ENCODE measurements around the gene IRF4.

DNA sequence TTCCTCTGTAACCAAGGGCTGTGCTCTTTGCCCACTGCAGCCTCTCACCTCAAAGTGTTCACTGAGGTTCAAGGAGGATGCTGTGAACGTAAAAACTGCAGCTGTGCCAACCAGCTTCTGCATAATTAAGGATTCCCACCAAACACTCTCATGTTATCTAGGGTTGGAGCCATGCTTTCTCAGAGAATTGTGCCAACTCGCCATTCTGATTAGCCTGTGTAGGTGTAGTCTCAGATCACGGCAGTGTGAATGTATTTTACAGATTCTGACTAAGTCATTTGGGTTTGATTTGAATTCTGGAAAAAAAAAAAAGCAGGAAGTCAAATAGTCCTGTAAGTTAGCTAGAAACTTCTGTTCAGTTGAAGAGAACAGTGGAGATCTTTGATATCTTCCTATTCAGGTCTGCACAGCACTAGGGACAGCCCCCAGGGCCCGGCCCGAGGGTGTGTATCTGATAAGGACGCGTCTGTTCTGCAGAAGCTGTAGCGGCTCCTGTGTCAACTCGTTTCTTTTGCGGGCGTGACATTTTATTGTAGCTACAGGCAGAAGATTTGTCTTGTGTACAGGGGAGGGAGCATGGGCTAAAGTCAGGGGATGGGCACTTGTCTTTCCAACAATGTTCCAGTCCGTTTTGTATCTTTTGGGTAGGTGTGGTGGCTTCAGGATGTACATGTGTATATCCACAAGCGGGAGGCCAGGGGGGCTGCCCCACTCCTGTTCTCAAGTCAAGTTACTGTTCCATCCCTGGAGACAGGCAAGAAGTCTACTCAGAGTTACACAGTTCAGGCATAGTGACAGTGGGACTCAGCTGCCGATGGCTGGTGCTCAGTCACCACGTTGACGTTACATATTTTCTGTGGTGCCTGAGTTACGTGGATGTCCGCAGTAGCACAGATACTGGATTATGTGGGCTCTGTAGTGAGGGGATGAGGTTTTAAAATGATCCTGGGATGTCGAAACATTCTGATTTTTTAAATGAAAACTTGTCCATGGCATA, 12.4 kb downstream of the IRF4 start:
- TF ChIP-seq POLR2A (IDR thresholded peaks at IDR 0.05) = no peak
- TF ChIP-seq, protein P1, sequence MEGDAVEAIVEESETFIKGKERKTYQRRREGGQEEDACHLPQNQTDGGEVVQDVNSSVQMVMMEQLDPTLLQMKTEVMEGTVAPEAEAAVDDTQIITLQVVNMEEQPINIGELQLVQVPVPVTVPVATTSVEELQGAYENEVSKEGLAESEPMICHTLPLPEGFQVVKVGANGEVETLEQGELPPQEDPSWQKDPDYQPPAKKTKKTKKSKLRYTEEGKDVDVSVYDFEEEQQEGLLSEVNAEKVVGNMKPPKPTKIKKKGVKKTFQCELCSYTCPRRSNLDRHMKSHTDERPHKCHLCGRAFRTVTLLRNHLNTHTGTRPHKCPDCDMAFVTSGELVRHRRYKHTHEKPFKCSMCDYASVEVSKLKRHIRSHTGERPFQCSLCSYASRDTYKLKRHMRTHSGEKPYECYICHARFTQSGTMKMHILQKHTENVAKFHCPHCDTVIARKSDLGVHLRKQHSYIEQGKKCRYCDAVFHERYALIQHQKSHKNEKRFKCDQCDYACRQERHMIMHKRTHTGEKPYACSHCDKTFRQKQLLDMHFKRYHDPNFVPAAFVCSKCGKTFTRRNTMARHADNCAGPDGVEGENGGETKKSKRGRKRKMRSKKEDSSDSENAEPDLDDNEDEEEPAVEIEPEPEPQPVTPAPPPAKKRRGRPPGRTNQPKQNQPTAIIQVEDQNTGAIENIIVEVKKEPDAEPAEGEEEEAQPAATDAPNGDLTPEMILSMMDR (IDR thresholded peaks at IDR 0.05) = no peak
